ENCODE data around the gene MRPS11. TPM values are rescaled to one million over a fixed set of nuclear protein-coding genes. Genes with fewer than 3 reads are reported as not detected.
"Not testable (repeated sequence)": the region's sequence is repeated elsewhere in the genome, so short reads cannot be mapped to it uniquely, and the experiment has no call there.

The MRPS11 gene
- total RNA-seq, 1 experiment from 2014 or later, result 63.9 TPM

DNA sequence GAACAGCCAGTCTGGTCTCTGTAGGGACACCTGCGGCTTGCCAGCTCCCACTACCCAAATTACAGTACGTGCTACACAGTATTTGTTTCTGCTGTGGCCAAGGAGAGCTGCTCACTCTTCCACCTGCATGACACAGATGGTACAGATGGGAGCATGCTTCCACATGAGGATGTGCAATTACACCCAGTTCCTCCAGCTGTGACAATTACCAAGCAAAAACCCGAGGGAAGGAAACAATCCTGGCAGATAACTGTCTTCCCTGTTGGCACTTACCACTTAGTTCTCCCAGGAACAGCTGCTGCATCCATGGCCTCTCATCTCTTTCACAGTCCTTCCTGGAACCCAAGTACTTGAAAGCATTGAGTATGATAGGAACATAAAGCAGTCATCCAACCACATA is 44.6 kb downstream of the MRPS11 start:
- Mint-ChIP-seq H3K27me3 (ENCODE audit: insufficient read depth, unreplicated experiment) (no peaks in the 10 kb centered on the region), H3K9me3 (ENCODE audit: unreplicated experiment) (no peaks in the 10 kb centered on the region), H3K27ac (ENCODE audit: low read depth, unreplicated experiment) (no peak overlapping the region), H3K36me3 (ENCODE audit: insufficient read depth, unreplicated experiment) (peaks cover 20% of the 10 kb centered on the region), H3K4me3 (ENCODE audit: unreplicated experiment) (no peak overlapping the region), H3K4me1 (ENCODE audit: insufficient read depth, unreplicated experiment) (no peaks in the 10 kb centered on the region)
- intact Hi-C loops (cut with micrococcal nuclease), result no loop called here
- no TSS peak for BruUV-seq (replicated peaks)
- TF ChIP-seq, protein P1, sequence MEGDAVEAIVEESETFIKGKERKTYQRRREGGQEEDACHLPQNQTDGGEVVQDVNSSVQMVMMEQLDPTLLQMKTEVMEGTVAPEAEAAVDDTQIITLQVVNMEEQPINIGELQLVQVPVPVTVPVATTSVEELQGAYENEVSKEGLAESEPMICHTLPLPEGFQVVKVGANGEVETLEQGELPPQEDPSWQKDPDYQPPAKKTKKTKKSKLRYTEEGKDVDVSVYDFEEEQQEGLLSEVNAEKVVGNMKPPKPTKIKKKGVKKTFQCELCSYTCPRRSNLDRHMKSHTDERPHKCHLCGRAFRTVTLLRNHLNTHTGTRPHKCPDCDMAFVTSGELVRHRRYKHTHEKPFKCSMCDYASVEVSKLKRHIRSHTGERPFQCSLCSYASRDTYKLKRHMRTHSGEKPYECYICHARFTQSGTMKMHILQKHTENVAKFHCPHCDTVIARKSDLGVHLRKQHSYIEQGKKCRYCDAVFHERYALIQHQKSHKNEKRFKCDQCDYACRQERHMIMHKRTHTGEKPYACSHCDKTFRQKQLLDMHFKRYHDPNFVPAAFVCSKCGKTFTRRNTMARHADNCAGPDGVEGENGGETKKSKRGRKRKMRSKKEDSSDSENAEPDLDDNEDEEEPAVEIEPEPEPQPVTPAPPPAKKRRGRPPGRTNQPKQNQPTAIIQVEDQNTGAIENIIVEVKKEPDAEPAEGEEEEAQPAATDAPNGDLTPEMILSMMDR (IDR thresholded peaks at IDR 0.05; ENCODE audit: unreplicated experiment), result no peak
- ChIA-PET POLR2A (interaction anchor here (0.5 kb wide), 1 partner anchor 20 kb away, joined by 3 read pairs; no protein-coding TSS in a partner anchor), CTCF (interaction anchor here (0.5 kb wide), 1 partner anchor 666 kb away, joined by 3 read pairs; no protein-coding TSS in a partner anchor)
- DNase-seq (ENCODE audit: unreplicated experiment), result no peak

DNA sequence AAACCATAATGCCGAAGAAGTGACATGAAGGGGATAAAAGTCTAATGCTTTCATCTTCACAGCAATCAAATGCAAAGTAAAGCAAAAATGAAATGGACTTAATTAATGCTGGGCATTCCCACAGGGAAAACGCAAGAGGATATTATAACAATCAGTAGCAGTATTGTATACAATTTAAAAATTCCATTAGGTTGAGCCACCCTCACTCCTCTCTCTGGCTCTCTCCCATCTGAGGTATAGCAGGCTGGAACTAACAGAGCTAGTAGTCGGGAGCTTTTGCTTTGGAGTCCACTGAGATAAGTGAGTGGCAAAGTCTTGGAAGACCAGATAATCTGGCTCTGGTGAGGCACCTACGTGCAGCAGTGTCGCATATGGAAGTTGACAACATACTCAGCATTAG is 45.1 kb downstream of the MRPS11 start:
- Mint-ChIP-seq H3K36me3 (ENCODE audit: insufficient read depth, unreplicated experiment) (peaks cover 20% of the 10 kb centered on the region), H3K27ac (ENCODE audit: low read depth, unreplicated experiment) (no peak overlapping the region), H3K9me3 (ENCODE audit: unreplicated experiment) (no peaks in the 10 kb centered on the region), H3K4me3 (ENCODE audit: unreplicated experiment) (no peak overlapping the region), H3K27me3 (ENCODE audit: insufficient read depth, unreplicated experiment) (no peaks in the 10 kb centered on the region), H3K4me1 (ENCODE audit: insufficient read depth, unreplicated experiment) (no peaks in the 10 kb centered on the region)
- BruUV-seq (replicated peaks), result no TSS peak
- intact Hi-C loops (cut with micrococcal nuclease), result no loop called here
- ChIA-PET CTCF (interaction anchor here (0.5 kb wide), 1 partner anchor 665 kb away, joined by 3 read pairs; no protein-coding TSS in a partner anchor), POLR2A (no interaction called here)
- TF ChIP-seq, protein P1 (IDR thresholded peaks at IDR 0.05; ENCODE audit: unreplicated experiment), result no peak
- no peak for DNase-seq (ENCODE audit: unreplicated experiment)

DNA sequence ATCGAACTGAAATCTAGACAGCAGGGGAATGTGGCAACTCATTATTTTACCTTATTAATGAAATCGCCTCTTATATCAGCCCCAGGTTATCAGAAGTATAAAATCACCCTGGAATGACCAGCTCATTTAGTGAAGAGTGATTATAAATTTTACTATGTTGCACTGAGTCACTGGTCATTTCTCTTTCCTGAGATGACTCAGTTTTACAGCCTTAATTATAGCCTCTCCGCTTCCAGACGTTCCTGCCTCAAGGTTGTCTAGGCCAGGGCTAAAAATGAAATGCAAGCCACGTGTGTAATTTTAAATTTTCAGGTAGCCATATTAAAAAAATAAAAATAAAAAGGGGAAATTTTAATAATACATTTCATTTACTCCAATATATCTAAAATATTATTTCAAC is 45.7 kb downstream of the MRPS11 start:
- no peaks in the 10 kb centered on the region for H3K4me1 Mint-ChIP-seq (ENCODE audit: insufficient read depth, unreplicated experiment)
- DNase-seq (ENCODE audit: unreplicated experiment), result no peak
- ChIA-PET CTCF (no interaction called here), POLR2A (no interaction called here)
- H3K36me3 Mint-ChIP-seq (ENCODE audit: insufficient read depth, unreplicated experiment), result peaks cover 20% of the 10 kb centered on the region
- BruUV-seq (replicated peaks), result no TSS peak
- no peak overlapping the region for H3K4me3 Mint-ChIP-seq (ENCODE audit: unreplicated experiment)
- no peaks in the 10 kb centered on the region for H3K9me3 Mint-ChIP-seq (ENCODE audit: unreplicated experiment)
- intact Hi-C loops (cut with micrococcal nuclease), result no loop called here
- no peaks in the 10 kb centered on the region for H3K27me3 Mint-ChIP-seq (ENCODE audit: insufficient read depth, unreplicated experiment)
- H3K27ac Mint-ChIP-seq (ENCODE audit: low read depth, unreplicated experiment), result no peak overlapping the region
- TF ChIP-seq, protein P1 (IDR thresholded peaks at IDR 0.05; ENCODE audit: unreplicated experiment), result no peak

DNA sequence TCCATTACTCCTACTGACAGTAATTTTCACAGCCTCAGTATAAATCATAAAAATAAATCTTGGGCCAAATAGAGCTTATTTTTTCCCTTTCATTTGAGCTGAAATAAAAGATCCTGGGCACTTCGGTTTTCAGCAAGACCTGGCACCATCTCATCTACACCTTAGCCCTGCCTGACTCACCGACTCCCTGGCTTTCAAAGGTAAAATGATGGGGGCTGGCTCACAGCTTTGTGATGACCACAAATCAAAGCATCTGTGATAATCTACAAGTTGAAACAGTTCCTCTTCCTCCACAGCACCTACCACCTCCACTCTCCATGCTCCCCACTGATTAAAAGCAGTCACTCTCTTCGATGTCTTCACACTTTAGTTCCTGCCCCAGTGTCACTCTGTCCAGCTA is 51.4 kb downstream of the MRPS11 start:
- no peaks in the 10 kb centered on the region for H3K4me1 Mint-ChIP-seq (ENCODE audit: insufficient read depth, unreplicated experiment)
- TF ChIP-seq, protein P1 (IDR thresholded peaks at IDR 0.05; ENCODE audit: unreplicated experiment), result no peak
- H3K9me3 Mint-ChIP-seq (ENCODE audit: unreplicated experiment), result no peaks in the 10 kb centered on the region
- BruUV-seq (replicated peaks), result no TSS peak
- ChIA-PET POLR2A (interaction anchor here (0.7 to 1.1 kb wide), 2 partner anchors 24 to 51 kb away, joined by 3 read pairs; no protein-coding TSS in a partner anchor), CTCF (interaction anchor here (1.2 kb wide), 1 partner anchor 15 kb away, joined by 3 read pairs; no protein-coding TSS in a partner anchor)
- H3K27ac Mint-ChIP-seq (ENCODE audit: low read depth, unreplicated experiment), result no peak overlapping the region
- H3K36me3 Mint-ChIP-seq (ENCODE audit: insufficient read depth, unreplicated experiment), result peaks cover 4% of the 10 kb centered on the region
- DNase-seq (ENCODE audit: unreplicated experiment), result no peak
- intact Hi-C loops (cut with micrococcal nuclease), result no loop called here
- no peaks in the 10 kb centered on the region for H3K27me3 Mint-ChIP-seq (ENCODE audit: insufficient read depth, unreplicated experiment)
- H3K4me3 Mint-ChIP-seq (ENCODE audit: unreplicated experiment), result no peak overlapping the region

DNA sequence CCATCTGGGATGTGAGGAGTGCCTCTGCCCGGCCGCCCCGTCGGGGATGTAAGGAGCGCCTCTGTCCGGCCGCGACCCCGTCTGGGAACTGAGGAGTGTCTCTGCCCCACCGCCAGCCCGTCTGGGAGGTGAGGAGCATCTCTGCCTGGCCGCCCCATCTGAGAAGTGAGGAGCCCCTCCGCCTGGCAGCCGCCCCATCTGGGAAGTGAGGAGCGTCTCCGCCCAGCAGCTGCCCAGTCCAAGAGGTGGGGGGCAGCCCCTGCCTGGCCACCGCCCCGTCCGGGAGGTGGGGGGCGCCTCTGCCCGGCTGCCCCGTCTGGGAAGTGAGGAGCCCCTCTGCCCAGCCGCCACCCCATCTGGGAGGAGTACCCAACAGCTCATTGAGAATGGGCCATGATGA is 56.6 kb downstream of the MRPS11 start:
- BruUV-seq (replicated peaks); H3K9me3 Mint-ChIP-seq (ENCODE audit: unreplicated experiment); DNase-seq (ENCODE audit: unreplicated experiment); POLR2A ChIA-PET; H3K27ac Mint-ChIP-seq (ENCODE audit: low read depth, unreplicated experiment); H3K27me3 Mint-ChIP-seq (ENCODE audit: insufficient read depth, unreplicated experiment); intact Hi-C loops (cut with micrococcal nuclease); CTCF ChIA-PET; H3K4me3 Mint-ChIP-seq (ENCODE audit: unreplicated experiment); H3K4me1 Mint-ChIP-seq (ENCODE audit: insufficient read depth, unreplicated experiment): not testable (repeated sequence)
- peaks cover 15% of the 10 kb centered on the region for H3K36me3 Mint-ChIP-seq (ENCODE audit: insufficient read depth, unreplicated experiment)
